Left lung (tissue), 10 donors: Measurements from ENCODE around the gene ROR2. TPM values are rescaled to one million over a fixed set of nuclear protein-coding genes. Genes with fewer than 3 reads are reported as not detected.

Source experiments
- ATAC-seq: fragments of 200-7000 bp; cut with Tn5 transposase; one replicate; pipeline ENCODE4 v1.9.1; 2020; ENCODE audit warnings: moderate library complexity
- DNase-seq, 4 donors: peaks; one replicate each; pipeline ENCODE4 v3.0.0-alpha.2; 2013 to 2020
- H3K27ac ChIP-seq, 2 donors: fragments of 200-600 bp; sonication (generic) in 1 of 2; one replicate each; pipeline versions ENCODE4 v1.5.0 to v1.8.0; 2020 to 2021
- H3K27me3 ChIP-seq, 2 donors: fragments of 200-600 bp; sonication (generic) in 1 of 2; one replicate each; pipeline versions ENCODE4 v1.5.0 to v1.8.0; 2020 to 2021
- H3K36me3 ChIP-seq, 2 donors: fragments of 200-600 bp; sonication (generic) in 1 of 2; one replicate each; pipeline versions ENCODE4 v1.5.0 to v1.8.0; 2020 to 2021
- H3K4me1 ChIP-seq, 2 donors: fragments of 200-600 bp; one replicate each; pipeline ENCODE4 v1.8.0; 2021
- H3K4me3 ChIP-seq, 2 donors: fragments of 200-600 bp; sonication (generic) in 1 of 2; one replicate each; pipeline versions ENCODE4 v1.5.0 to v1.8.0; 2020 to 2021; ENCODE audit warnings: mild to moderate bottlenecking in 1 of 2
- H3K9me3 ChIP-seq, 2 donors: fragments of 200-600 bp; sonication (generic) in 1 of 2; one replicate each; pipeline versions ENCODE4 v1.5.0 to v1.8.0; 2020 to 2021
- intact Hi-C, 2 donors: fragments of 100-400 bp; cut with DNase I; formaldehyde crosslinking; loops; one replicate each; pipeline versions ENCODE4 v1.11.2 to v1.14.2; 2022
- polyA plus RNA-seq, 6 donors: library from polyadenylated mRNA; unstranded; fragments of 120-200 nt; gene quantifications; one replicate each; pipeline ENCODE4 v1.2.1, GENCODE V29; 2013; ENCODE audit not compliant: insufficient read length in 6 of 6
- total RNA-seq, 2 donors: library from RNA; stranded (reverse); fragmentation: NEBNext Ultra II Directional; extraction: Animal tissue kit (Norgen Biotek cat#: 25700); gene quantifications; one replicate each; pipeline ENCODE4 v1.2.1, GENCODE V29; 2021
- TF ChIP-seq, protein P1 (sequence below), 2 donors: fragments of 200-600 bp; sonication (generic) in 1 of 2; IDR thresholded peaks; one replicate each; pipeline versions ENCODE4 v1.5.0 to v1.8.0; 2021; ENCODE audit warnings: antibody characterized with exemption in 2 of 2
- donor health status: DM: no; HTN: yes; CAD: no.
- donor health status: DM: no; HTN: no; CAD: no.

ROR2 gene
- total and polyA plus RNA-seq, 8 donors, result 11.5 to 36.5 (median 29.7) TPM

DNA sequence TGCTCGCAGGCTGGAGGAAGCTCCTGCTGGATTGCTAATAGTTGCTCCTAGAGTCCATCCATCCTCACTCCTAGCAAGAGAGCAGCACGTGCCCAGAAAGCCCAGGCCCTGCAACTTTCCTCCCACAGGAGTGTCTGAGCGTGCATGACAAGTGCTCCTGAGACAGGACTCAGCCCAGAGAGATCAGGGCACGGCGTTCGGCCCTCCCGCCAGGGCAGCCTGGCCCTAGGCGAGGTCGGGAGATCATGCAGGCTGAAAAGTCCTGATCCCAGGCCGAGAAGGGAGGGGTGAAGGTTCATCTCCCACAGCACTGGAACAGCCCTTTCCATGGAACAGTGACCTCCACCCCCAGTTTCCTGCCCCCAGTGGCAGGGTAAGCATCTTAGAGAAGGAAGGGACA is 94.8 kb downstream of the ROR2 start:
- H3K27me3 ChIP-seq, result no peaks in the 10 kb centered on the region
- intact Hi-C loops, result no loop called here
- no peak for ATAC-seq
- H3K9me3 ChIP-seq, result no peaks in the 10 kb centered on the region
- no peaks in the 10 kb centered on the region for H3K36me3 ChIP-seq
- no peak overlapping the region for H3K4me3 ChIP-seq
- TF ChIP-seq, protein P1, sequence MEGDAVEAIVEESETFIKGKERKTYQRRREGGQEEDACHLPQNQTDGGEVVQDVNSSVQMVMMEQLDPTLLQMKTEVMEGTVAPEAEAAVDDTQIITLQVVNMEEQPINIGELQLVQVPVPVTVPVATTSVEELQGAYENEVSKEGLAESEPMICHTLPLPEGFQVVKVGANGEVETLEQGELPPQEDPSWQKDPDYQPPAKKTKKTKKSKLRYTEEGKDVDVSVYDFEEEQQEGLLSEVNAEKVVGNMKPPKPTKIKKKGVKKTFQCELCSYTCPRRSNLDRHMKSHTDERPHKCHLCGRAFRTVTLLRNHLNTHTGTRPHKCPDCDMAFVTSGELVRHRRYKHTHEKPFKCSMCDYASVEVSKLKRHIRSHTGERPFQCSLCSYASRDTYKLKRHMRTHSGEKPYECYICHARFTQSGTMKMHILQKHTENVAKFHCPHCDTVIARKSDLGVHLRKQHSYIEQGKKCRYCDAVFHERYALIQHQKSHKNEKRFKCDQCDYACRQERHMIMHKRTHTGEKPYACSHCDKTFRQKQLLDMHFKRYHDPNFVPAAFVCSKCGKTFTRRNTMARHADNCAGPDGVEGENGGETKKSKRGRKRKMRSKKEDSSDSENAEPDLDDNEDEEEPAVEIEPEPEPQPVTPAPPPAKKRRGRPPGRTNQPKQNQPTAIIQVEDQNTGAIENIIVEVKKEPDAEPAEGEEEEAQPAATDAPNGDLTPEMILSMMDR (IDR thresholded peaks at IDR 0.05), result no peak
- no peaks in the 10 kb centered on the region for H3K4me1 ChIP-seq
- H3K27ac ChIP-seq, result no peak overlapping the region
- DNase-seq, result peak in 1 of 4 donors; percentile 74

DNA sequence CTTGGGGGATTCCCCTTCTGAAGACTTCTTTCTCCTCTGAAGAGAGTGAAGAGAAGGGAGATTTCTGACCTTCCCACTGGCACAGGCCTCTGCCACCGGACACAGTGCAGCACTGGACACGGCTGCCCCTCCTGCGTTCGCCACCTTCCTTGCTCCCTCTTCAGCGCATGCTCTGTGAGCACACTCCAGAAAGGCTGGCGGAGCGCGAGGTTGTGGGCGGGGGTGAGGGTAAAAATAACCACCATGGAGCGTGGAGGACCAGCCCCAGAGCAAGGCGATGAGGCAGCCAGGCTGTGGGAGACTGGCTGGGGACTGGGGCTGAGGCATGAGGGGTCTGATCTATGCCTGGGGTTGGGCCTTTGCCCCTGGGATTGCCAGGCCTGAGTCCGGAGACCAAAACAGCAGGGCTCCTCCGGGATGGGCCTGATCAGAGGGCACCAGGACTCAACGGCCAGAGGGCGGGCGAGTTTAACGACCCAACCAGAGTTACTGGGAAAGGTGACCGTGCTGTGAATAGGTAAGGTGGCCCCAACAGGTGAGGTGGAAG is 97.2 kb downstream of the ROR2 start:
- H3K36me3 ChIP-seq, result no peaks in the 10 kb centered on the region
- ATAC-seq, result no peak
- H3K9me3 ChIP-seq, result no peaks in the 10 kb centered on the region
- no peak overlapping the region for H3K27ac ChIP-seq
- intact Hi-C loops, result no loop called here
- DNase-seq, result peak in 1 of 4 donors; percentile 70
- H3K4me3 ChIP-seq, result no peak overlapping the region
- no peaks in the 10 kb centered on the region for H3K4me1 ChIP-seq
- no peaks in the 10 kb centered on the region for H3K27me3 ChIP-seq
- TF ChIP-seq, protein P1 (IDR thresholded peaks at IDR 0.05), result no peak

DNA sequence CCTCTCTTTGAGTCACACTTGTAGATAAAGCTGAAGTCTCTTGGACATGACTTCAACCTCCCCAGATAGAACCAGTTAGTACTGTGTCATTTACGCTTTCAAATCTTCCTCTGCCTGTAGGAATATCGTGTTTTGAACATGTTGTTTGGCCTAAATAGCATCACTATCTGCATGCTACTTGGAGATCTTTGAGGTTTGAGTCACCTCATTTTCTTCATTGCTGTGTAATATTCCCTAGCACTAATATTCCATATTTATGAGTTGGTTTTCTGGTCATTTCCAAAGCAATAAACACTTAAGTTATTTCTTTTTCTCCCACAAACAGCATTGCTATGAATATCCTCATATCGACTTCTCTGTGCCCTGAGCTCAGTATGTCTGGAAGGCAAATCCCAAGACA is 100.3 kb downstream of the ROR2 start:
- intact Hi-C loops, result no loop called here
- no peak overlapping the region for H3K4me3 ChIP-seq
- H3K36me3 ChIP-seq, result no peaks in the 10 kb centered on the region
- H3K4me1 ChIP-seq, result no peaks in the 10 kb centered on the region
- no peaks in the 10 kb centered on the region for H3K9me3 ChIP-seq
- H3K27me3 ChIP-seq, result peaks cover 0 to 4% of the 10 kb centered on the region in 2 donors
- no peak overlapping the region for H3K27ac ChIP-seq
- no peak for ATAC-seq
- TF ChIP-seq, protein P1 (IDR thresholded peaks at IDR 0.05), result no peak
- no peak for DNase-seq

DNA sequence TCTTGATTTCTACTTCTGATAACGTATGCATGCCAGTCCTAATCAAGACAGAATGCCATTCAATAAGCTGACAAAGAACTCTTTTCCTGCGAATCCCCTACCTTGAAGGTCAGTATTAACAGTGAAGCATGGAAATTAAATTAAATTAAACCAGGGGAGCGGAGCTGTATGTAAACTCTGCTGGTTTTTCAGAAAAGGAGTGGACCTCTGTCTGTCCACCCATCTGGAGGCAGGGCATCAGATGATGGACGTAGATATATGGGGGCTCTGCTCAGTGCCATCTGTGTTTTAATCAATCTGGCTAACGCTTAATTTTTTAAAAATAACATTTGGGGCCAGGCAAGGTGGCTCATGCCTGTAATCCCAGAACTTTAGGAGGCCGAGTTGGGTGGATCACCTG is 101.9 kb downstream of the ROR2 start:
- no peaks in the 10 kb centered on the region for H3K9me3 ChIP-seq
- DNase-seq (no peak), ATAC-seq (no peak)
- H3K27me3 ChIP-seq, result peaks cover 0 to 19% of the 10 kb centered on the region in 2 donors
- intact Hi-C loops, result no loop called here
- H3K36me3 ChIP-seq, result no peaks in the 10 kb centered on the region
- H3K4me1 ChIP-seq, result peaks cover 8 to 12% of the 10 kb centered on the region in 2 donors
- no peak overlapping the region for H3K4me3 ChIP-seq
- no peak overlapping the region for H3K27ac ChIP-seq
- TF ChIP-seq, protein P1 (IDR thresholded peaks at IDR 0.05), result no peak

DNA sequence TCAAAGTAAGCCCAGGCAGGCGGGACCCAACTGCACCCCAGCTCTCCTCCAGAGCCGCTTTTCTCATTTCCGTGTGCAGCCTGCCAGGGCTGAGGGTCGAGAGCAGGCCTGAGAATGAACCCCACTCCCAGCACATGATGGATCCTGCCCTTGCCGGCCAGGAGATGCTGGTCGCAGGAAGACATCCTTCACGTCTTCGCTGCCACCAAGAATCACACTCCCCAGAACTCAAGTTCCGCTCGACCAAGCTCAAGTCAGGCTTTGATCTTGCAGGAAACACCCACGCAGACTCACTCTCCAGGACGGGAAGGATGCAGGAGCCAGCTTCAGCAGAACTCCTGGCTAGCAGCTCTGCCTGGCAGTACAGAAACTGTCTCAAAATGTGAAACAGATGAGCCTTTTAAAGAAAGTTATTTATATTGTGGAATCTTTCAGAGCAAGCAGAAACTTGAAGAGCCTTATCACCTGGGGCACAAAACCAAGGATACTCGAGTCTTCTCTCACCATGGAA is 102.4 kb downstream of the ROR2 start:
- Histone ChIP-seq H3K9me3 (no peaks in the 10 kb centered on the region), H3K4me3 (no peak overlapping the region), H3K27me3 (peaks cover 0 to 22% of the 10 kb centered on the region in 2 donors), H3K4me1 (peaks cover 8 to 12% of the 10 kb centered on the region in 2 donors), H3K36me3 (no peaks in the 10 kb centered on the region), H3K27ac (no peak overlapping the region)
- TF ChIP-seq, protein P1 (IDR thresholded peaks at IDR 0.05), result no peak
- intact Hi-C loops, result no loop called here
- DNase-seq (no peak), ATAC-seq (no peak)
